PC-9 (cell line): Measurements from ENCODE around the gene CNTN4.

Experiments used
- CTCF ChIP-seq: fragments of 200-600 bp; sonication (generic); conservative IDR thresholded peaks from 2 replicates; pipeline ENCODE4 v1.6.1; 2017; ENCODE audit warnings: mixed run types, antibody characterized with exemption, mild to moderate bottlenecking, moderate library complexity
- EZH2 ChIP-seq: fragments of 200-600 bp; sonication (generic); IDR thresholded peaks from 2 replicates; pipeline ENCODE4 v1.8.0; 2017; ENCODE audit warnings: antibody characterized with exemption, low read depth

DNA sequence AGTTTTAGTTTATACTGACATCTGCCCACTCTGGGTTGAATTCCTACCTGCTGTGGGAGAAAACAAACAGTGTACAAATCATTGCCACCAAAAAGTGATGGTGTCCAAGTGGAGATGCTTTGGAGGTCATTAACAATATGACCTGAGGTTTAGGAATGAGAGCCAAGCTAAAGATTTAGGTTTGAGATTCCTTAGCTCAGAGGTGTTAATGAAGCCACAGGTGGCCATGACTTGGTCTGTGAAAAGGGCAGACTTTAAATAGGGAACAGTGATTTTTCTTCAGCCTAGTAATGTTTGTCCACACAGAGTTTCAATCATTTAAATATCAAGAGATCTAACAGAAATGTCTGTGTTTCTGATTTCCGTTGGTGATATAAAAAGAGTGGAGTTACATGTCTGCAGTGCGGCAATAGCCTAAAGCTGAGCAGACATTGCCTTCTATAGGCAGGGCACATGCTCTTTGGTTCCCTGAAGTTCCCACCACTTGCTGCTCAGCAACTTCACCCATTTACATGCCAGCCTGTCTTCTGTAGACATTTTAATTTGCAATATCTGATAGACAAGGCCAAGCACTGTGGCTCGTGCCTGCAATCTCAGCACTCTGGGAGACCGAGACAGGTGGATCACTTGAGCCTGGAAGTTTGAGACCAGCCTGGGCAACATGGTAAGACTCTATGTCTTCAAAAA, 588.3 kb downstream of the CNTN4 start:
- no peak for TF ChIP-seq CTCF
- TF ChIP-seq EZH2 = no peak
